Measurements from ENCODE around the gene AP4M1.

The AP4M1 gene

GRCh38 chr7:100099452-100099851 lies 2.0 kb upstream of the AP4M1 start:
- TF ChIP-seq CTBP1 (IDR thresholded peaks at IDR 0.05; ENCODE audit: borderline replicate concordance) (no peak), ARNT (IDR thresholded peaks at IDR 0.05) (no peak), PKNOX1 (IDR thresholded peaks at IDR 0.05) (no peak), FOXM1 (IDR thresholded peaks at IDR 0.05; ENCODE audit: borderline replicate concordance) (no peak), FOXA1 (IDR thresholded peaks at IDR 0.05) (no peak), NFRKB (IDR thresholded peaks at IDR 0.05) (no peak), BHLHE40 (IDR thresholded peaks at IDR 0.05; ENCODE audit: borderline replicate concordance) (no peak), SP1 (IDR thresholded peaks at IDR 0.05) (no peak), FOXK2 (IDR thresholded peaks at IDR 0.05) (no peak), ZNF384 (IDR thresholded peaks at IDR 0.05) (no peak)
- DNase-seq (ENCODE audit: extremely low spot score): no peak
- ChIA-PET CTCF (no interaction called here), POLR2A (interaction anchor here (4.9 kb wide), 1 partner anchor 10 kb away, joined by 100 read pairs; the partner anchor contains the start of gene COPS6)

DNA sequence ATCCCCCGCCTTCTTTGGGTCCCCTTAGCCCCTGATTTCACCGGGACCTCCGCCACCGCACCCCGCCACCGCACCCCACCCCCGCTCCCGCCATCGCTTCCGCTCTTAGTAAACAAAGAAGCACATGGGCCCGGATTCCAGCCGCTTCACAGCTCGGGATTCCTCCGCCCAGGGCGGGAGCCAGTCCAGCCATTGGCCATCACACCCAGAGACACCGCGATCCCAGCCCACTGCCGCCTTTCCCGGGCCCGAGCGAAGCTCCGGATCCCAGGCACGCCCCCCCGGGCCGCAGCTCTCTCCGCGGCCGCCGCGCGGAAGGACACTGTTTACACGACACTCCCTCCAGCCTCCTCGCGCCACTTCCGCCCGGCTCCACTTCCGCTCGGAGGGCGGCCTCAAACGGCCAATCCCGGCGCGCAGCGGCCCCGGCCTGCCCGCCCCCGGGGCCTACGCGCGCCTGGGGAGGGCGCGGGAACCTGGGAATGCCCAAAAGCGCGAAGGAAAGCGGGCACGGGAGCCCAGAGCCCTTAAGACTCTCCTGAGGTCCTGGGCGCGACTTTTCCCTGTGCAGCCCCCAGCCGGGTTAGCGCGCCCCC lies 925 bp upstream of the AP4M1 start:
- POLR2A ChIA-PET: interaction anchor here (0.9 to 5.4 kb wide), 17 partner anchors 8 to 336 kb away, joined by 3 to 100 read pairs (median 14); partner anchors contain the start of genes CNPY4, COPS6, LAMTOR4 and MBLAC1
- DNase-seq (ENCODE audit: extremely low spot score): peak; percentile 82
- TF ChIP-seq FOXM1 (IDR thresholded peaks at IDR 0.05; ENCODE audit: borderline replicate concordance) (0 out of 2 replicates have a peak, but pooled peaks have one; percentile 1), PKNOX1 (IDR thresholded peaks at IDR 0.05) (no peak), FOXK2 (IDR thresholded peaks at IDR 0.05) (peak; percentile 98), L3MBTL2 (conservative IDR thresholded peaks at IDR 0.05) (no peak; the same call in 1 of the 2 replicates), NFRKB (IDR thresholded peaks at IDR 0.05) (no peak), TARDBP (IDR thresholded peaks at IDR 0.05) (no peak), ELF4 (IDR thresholded peaks at IDR 0.05) (peak; percentile 61; the same call in 1 of the 2 replicates), SP1 (IDR thresholded peaks at IDR 0.05) (no peak)
- CTCF ChIA-PET: interaction anchor here (1.2 kb wide), 1 partner anchor 16 kb away, joined by 4 read pairs; no protein-coding TSS in a partner anchor

GRCh38 chr7:100102950-100103840 lies 1.8 kb downstream of the AP4M1 start:
- ChIA-PET POLR2A (interaction anchor here (1.1 to 5.4 kb wide), 9 partner anchors 10 to 88 kb away, joined by 3 to 100 read pairs (median 38); partner anchors contain the start of genes CNPY4, COPS6, LAMTOR4 and MBLAC1), CTCF (interaction anchor here (1.6 kb wide), 1 partner anchor 28 kb away, joined by 7 read pairs; no protein-coding TSS in a partner anchor)
- DNase-seq (ENCODE audit: extremely low spot score): no peak
- TF ChIP-seq ZNF384 (IDR thresholded peaks at IDR 0.05): 0 out of 2 replicates have a peak, but pooled peaks have one; percentile 4
- TF ChIP-seq BHLHE40 (IDR thresholded peaks at IDR 0.05; ENCODE audit: borderline replicate concordance): no peak
- TF ChIP-seq PKNOX1 (IDR thresholded peaks at IDR 0.05): peak; percentile 75
- no peak for TF ChIP-seq FOXM1 (IDR thresholded peaks at IDR 0.05; ENCODE audit: borderline replicate concordance)
- no peak for TF ChIP-seq SP1 (IDR thresholded peaks at IDR 0.05)
- no peak for TF ChIP-seq SUZ12 (IDR thresholded peaks at IDR 0.05)

- ChIA-PET CTCF (interaction anchor here (0.9 kb wide), 1 partner anchor 9 kb away, joined by 3 read pairs; no protein-coding TSS in a partner anchor), POLR2A (interaction anchor here (1.0 to 1.1 kb wide), 3 partner anchors 11 to 16 kb away, joined by 3 to 4 read pairs (median 3); no protein-coding TSS in a partner anchor)
- DNase-seq (ENCODE audit: extremely low spot score): no peak
- TF ChIP-seq L3MBTL2 (conservative IDR thresholded peaks at IDR 0.05) (no peak), BHLHE40 (IDR thresholded peaks at IDR 0.05; ENCODE audit: borderline replicate concordance) (no peak), LEF1 (IDR thresholded peaks at IDR 0.05; ENCODE audit: borderline replicate concordance) (no peak), FOXM1 (IDR thresholded peaks at IDR 0.05; ENCODE audit: borderline replicate concordance) (no peak), ELF4 (IDR thresholded peaks at IDR 0.05) (no peak), HDGF (IDR thresholded peaks at IDR 0.05; ENCODE audit: borderline replicate concordance) (no peak), FOXA1 (IDR thresholded peaks at IDR 0.05) (no peak), CTBP1 (IDR thresholded peaks at IDR 0.05; ENCODE audit: borderline replicate concordance) (no peak), ARNT (IDR thresholded peaks at IDR 0.05) (no peak), PKNOX1 (IDR thresholded peaks at IDR 0.05) (no peak), SP1 (IDR thresholded peaks at IDR 0.05) (no peak)
Observed at GRCh38 chr7:100105534-100105933, 4.1 kb downstream of the AP4M1 start.

DNA sequence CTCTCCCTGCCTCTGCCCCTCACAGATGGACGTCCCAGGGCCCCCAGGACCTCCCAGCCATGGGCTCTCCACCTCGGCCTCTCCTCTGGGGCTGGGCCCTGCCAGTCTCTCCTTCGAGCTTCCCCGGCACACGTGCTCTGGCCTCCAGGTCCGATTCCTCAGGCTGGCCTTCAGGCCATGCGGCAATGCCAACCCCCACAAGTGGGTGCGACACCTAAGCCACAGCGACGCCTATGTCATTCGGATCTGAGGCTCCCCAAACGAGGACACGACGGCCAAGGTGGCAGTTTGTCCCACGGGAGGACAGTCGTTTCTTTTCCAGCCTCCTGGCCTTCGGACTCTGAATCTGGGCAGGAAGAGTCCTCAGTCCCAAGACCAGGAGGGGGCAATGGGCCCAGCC lies 5.2 kb downstream of the AP4M1 start:
- TF ChIP-seq L3MBTL2 (conservative IDR thresholded peaks at IDR 0.05): no peak
- TF ChIP-seq CTBP1 (IDR thresholded peaks at IDR 0.05; ENCODE audit: borderline replicate concordance): no peak
- no peak for TF ChIP-seq ARNT (IDR thresholded peaks at IDR 0.05)
- TF ChIP-seq ELF4 (IDR thresholded peaks at IDR 0.05): no peak
- TF ChIP-seq HDGF (IDR thresholded peaks at IDR 0.05; ENCODE audit: borderline replicate concordance): no peak
- TF ChIP-seq LEF1 (IDR thresholded peaks at IDR 0.05; ENCODE audit: borderline replicate concordance): no peak
- TF ChIP-seq PKNOX1 (IDR thresholded peaks at IDR 0.05): no peak
- no peak for TF ChIP-seq SUZ12 (IDR thresholded peaks at IDR 0.05)
- no peak for TF ChIP-seq SP1 (IDR thresholded peaks at IDR 0.05)
- TF ChIP-seq TARDBP (IDR thresholded peaks at IDR 0.05): no peak
- POLR2A ChIA-PET: interaction anchor here (0.8 to 1.1 kb wide), 3 partner anchors 12 to 18 kb away, joined by 3 to 4 read pairs (median 3); no protein-coding TSS in a partner anchor
- CTCF ChIA-PET: no interaction called here
- DNase-seq (ENCODE audit: extremely low spot score): no peak

Data from HEK293T (cell line).